Measurements from ENCODE around the gene GSE1. TPM values are rescaled to one million over a fixed set of nuclear protein-coding genes. Genes with fewer than 3 reads are reported as not detected.

Gene GSE1
- total RNA-seq, 6 donors from 2014 or later, result 80.2 to 332 (median 90.8) TPM

GRCh38 chr16:85625485-85626117 is 12.5 kb downstream of the GSE1 start:
- Histone ChIP-seq H3K36me3 (peaks cover 0 to 10% (median 0%) of the 10 kb centered on the region in 4 donors), H3K27me3 (no peaks in the 10 kb centered on the region), H3K9me3 (peaks cover 0 to 11% (median 3%) of the 10 kb centered on the region in 4 donors), H3K27ac (no peak overlapping the region), H3K4me3 (no peak overlapping the region), H3K4me1 (peaks cover 52 to 68% (median 60%) of the 10 kb centered on the region in 4 donors)
- DNase-seq (peak in 1 of 2 donors; percentile 53), ATAC-seq (ENCODE audit: low FRiP score in 2 of 2) (no peak)
- WGBS, 2 donors, result 88 to 96% methylated on average over 10 to 18 of the region's 18 CpGs
- TF ChIP-seq POLR2A (IDR thresholded peaks at IDR 0.05) (no peak), EP300 (IDR thresholded peaks at IDR 0.05) (no peak), POLR2AphosphoS5 (IDR thresholded peaks at IDR 0.05) (no peak)
- TF ChIP-seq, protein P1, sequence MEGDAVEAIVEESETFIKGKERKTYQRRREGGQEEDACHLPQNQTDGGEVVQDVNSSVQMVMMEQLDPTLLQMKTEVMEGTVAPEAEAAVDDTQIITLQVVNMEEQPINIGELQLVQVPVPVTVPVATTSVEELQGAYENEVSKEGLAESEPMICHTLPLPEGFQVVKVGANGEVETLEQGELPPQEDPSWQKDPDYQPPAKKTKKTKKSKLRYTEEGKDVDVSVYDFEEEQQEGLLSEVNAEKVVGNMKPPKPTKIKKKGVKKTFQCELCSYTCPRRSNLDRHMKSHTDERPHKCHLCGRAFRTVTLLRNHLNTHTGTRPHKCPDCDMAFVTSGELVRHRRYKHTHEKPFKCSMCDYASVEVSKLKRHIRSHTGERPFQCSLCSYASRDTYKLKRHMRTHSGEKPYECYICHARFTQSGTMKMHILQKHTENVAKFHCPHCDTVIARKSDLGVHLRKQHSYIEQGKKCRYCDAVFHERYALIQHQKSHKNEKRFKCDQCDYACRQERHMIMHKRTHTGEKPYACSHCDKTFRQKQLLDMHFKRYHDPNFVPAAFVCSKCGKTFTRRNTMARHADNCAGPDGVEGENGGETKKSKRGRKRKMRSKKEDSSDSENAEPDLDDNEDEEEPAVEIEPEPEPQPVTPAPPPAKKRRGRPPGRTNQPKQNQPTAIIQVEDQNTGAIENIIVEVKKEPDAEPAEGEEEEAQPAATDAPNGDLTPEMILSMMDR (IDR thresholded peaks at IDR 0.05), result no peak

DNA sequence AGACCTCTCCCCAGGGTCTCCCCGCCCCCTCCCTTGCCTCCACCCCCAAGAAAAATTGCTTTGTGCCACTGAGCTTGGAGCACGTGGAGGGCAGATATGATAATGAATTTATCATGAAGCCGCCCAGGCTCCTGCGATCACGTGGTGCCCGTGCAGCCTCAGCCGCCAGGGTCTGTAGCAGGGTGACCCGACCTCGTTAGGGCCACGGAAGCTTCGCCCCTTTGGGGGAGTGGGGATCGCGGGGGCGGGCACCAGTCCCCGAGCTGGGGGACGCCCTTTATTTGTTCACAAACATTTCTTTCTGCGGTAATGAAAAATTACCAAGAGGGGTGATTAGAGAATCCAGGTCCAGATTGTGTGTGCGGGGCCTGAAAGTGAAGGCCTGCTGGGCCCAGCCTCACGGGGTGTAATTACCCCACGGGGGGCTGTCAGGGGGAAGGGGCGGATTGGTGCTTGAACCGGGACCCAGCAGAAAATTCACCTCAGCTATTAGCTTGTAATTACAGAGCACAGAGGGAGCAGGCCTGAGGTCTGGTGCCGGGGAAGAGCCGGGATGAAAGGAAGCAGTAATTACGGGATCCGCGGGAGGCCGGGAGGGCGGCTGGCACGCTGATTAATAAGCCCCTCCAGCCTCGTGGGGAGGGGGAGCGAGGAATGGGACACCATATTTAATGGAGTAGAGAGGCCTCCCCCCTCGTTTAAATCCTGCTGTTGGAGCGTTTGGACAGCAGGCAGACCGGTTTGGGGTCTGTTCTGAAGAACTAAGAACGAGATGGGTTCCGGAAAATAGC is 13.3 kb downstream of the GSE1 start:
- Histone ChIP-seq H3K4me1 (peaks cover 52 to 67% (median 58%) of the 10 kb centered on the region in 4 donors), H3K4me3 (no peak overlapping the region), H3K36me3 (peaks cover 0 to 10% (median 0%) of the 10 kb centered on the region in 4 donors), H3K9me3 (peaks cover 0 to 11% (median 3%) of the 10 kb centered on the region in 4 donors), H3K27ac (no peak overlapping the region), H3K27me3 (no peaks in the 10 kb centered on the region)
- DNase-seq (peak in 1 of 2 donors; percentile 67), ATAC-seq (ENCODE audit: low FRiP score in 2 of 2) (no peak)
- TF ChIP-seq, protein P1 (IDR thresholded peaks at IDR 0.05), result no peak
- TF ChIP-seq POLR2A (IDR thresholded peaks at IDR 0.05) (no peak), POLR2AphosphoS5 (IDR thresholded peaks at IDR 0.05) (no peak), EP300 (IDR thresholded peaks at IDR 0.05) (no peak)
- WGBS, 2 donors, result 42 to 62% methylated on average over 35 to 37 of the region's 37 CpGs

DNA sequence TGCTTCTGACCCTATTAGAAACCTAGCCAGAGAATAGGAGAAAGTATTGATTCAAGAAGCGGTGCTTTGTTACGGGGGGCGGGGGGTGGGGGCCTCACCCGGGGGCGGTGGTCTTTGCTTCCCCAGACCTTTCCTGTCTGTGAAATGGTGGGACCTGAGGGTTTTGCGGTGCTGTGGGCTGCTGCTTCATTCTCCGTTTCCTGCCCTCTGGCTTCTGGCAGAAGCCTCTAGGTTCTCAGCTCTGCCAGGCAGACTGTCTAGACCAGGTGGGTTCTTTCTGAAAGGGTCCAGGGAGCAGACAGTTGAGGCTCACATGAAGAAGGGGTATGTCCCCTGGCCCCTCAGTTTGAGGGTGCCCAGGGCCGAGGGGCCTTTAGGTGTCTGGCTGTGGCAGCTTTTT is 14.0 kb downstream of the GSE1 start:
- 39 to 48% methylated on average over 8 of the region's 8 CpGs for WGBS, 2 donors
- Histone ChIP-seq H3K4me1 (peaks cover 49 to 66% (median 55%) of the 10 kb centered on the region in 4 donors), H3K27ac (peak overlapping the region in 1 of 4 donors; percentile 4), H3K27me3 (no peaks in the 10 kb centered on the region), H3K9me3 (peaks cover 0 to 11% (median 3%) of the 10 kb centered on the region in 4 donors), H3K4me3 (no peak overlapping the region), H3K36me3 (peaks cover 0 to 10% (median 0%) of the 10 kb centered on the region in 4 donors)
- TF ChIP-seq POLR2AphosphoS5 (IDR thresholded peaks at IDR 0.05), result no peak
- TF ChIP-seq, protein P1 (IDR thresholded peaks at IDR 0.05), result no peak
- peak in 1 of 2 donors; percentile 6 for DNase-seq
- ATAC-seq (ENCODE audit: low FRiP score in 2 of 2), result no peak

- Histone ChIP-seq H3K4me3 (no peak overlapping the region), H3K27me3 (no peaks in the 10 kb centered on the region), H3K4me1 (peaks cover 47 to 60% (median 51%) of the 10 kb centered on the region in 4 donors), H3K36me3 (peaks cover 0 to 10% (median 0%) of the 10 kb centered on the region in 4 donors), H3K9me3 (peaks cover 0 to 11% (median 3%) of the 10 kb centered on the region in 4 donors), H3K27ac (peak overlapping the region in 1 of 4 donors; percentile 4)
- no peak for TF ChIP-seq EP300 (IDR thresholded peaks at IDR 0.05)
- no peak for TF ChIP-seq POLR2A (IDR thresholded peaks at IDR 0.05)
- TF ChIP-seq POLR2AphosphoS5 (IDR thresholded peaks at IDR 0.05), result no peak
- TF ChIP-seq, protein P1 (IDR thresholded peaks at IDR 0.05), result no peak
- peak in 1 of 2 donors; percentile 76 for DNase-seq
- 78 to 87% methylated on average over 15 to 30 of the region's 30 CpGs for WGBS, 2 donors
- no peak for ATAC-seq (ENCODE audit: low FRiP score in 2 of 2)
Observed at GRCh38 chr16:85627526-85628264, 14.6 kb downstream of the GSE1 start.
